CD4-positive, alpha-beta T cell (primary cell): ENCODE results near the gene UBE2I. TPM values are rescaled to one million over a fixed set of nuclear protein-coding genes. Genes with fewer than 3 reads are reported as not detected.

ENCODE experiments used
- ATAC-seq: fragments of 200-7000 bp; cut with Tn5 transposase; one replicate; pipeline ENCODE4 v1.10.0; 2022; ENCODE audit warnings: mild to moderate bottlenecking; ENCODE audit not compliant: poor library complexity
- CTCF ChIA-PET: fragments of 350-600 bp; sonication (Branson Sonifier 250); formaldehyde crosslinking; loops from one replicate; lab custom pipeline; 2021; ENCODE audit warnings: antibody characterized with exemption, inconsistent platforms; lab: Charles Lee
- POLR2A ChIA-PET: fragments of 350-600 bp; sonication (Branson Sonifier 250); formaldehyde crosslinking; loops from one replicate; lab custom pipeline; 2021; ENCODE audit warnings: antibody characterized with exemption, inconsistent platforms; lab: Charles Lee
- DNase-seq, 14 experiments: peaks; one replicate each; pipeline ENCODE4 v3.0.0-alpha.2; 2013 to 2020; ENCODE audit warnings: mixed read lengths in 2 of 14
- H3K27ac ChIP-seq, 2 donors: one replicate each; pipeline versions ENCODE4 v1.5.1 to v1.7.0; 2013; ENCODE audit warnings: low read length in 2 of 2, low read depth in 1 of 2, mild to moderate bottlenecking in 1 of 2
- H3K27me3 ChIP-seq, 2 experiments: 1 replicate in 1 of 2; 2 replicates in 1 of 2; pipeline versions ENCODE4 v1.6.1 to v1.7.0; 2013; ENCODE audit warnings: low read length in 2 of 2, control low read depth in 1 of 2, mild to moderate bottlenecking in 1 of 2, moderate library complexity in 1 of 2; ENCODE audit not compliant: insufficient read depth in 2 of 2, control insufficient read depth in 1 of 2
- H3K36me3 ChIP-seq: one replicate; pipeline ENCODE4 v1.6.1; 2013; ENCODE audit warnings: low read length, control low read depth; ENCODE audit not compliant: insufficient read depth
- H3K4me1 ChIP-seq: one replicate; pipeline ENCODE4 v1.6.1; 2013; ENCODE audit warnings: low read length, control low read depth; ENCODE audit not compliant: insufficient read depth
- H3K4me3 ChIP-seq: one replicate; pipeline ENCODE4 v1.5.1; 2013; ENCODE audit warnings: mild to moderate bottlenecking, low read length, moderate library complexity
- H3K9me3 ChIP-seq, 2 experiments: 1 replicate in 1 of 2; 2 replicates in 1 of 2; pipeline versions ENCODE4 v1.6.1 to v1.7.0; 2013; ENCODE audit warnings: low read length in 2 of 2, mild to moderate bottlenecking in 2 of 2, control low read depth in 1 of 2, moderate library complexity in 1 of 2; ENCODE audit not compliant: control insufficient read depth in 1 of 2, insufficient read depth in 1 of 2
- H3K27ac Mint-ChIP-seq: one replicate; pipeline ENCODE4 v1.8.0; 2020; ENCODE audit warnings: mixed read lengths
- H3K27me3 Mint-ChIP-seq: one replicate; pipeline ENCODE4 v1.8.0; 2021; ENCODE audit warnings: mixed read lengths
- H3K36me3 Mint-ChIP-seq: one replicate; pipeline ENCODE4 v1.8.0; 2021; ENCODE audit warnings: low read depth, mixed read lengths
- H3K4me1 Mint-ChIP-seq: one replicate; pipeline ENCODE4 v1.8.0; 2021; ENCODE audit warnings: low read depth, mixed read lengths
- H3K4me3 Mint-ChIP-seq: one replicate; pipeline ENCODE4 v1.8.0; 2020; ENCODE audit warnings: mild to moderate bottlenecking, mixed read lengths
- H3K9me3 Mint-ChIP-seq: one replicate; pipeline ENCODE4 v1.8.0; 2020; ENCODE audit warnings: mixed read lengths
- CTCF ChIP-seq: fragments of 200-600 bp; IDR thresholded peaks from one replicate; pipeline ENCODE4 v1.8.0; 2022; ENCODE audit warnings: antibody characterized with exemption, mild to moderate bottlenecking
- intact Hi-C, 2 experiments: fragments of 100-400 bp; cut with DNase I in 1 of 2; cut with micrococcal nuclease in 1 of 2; formaldehyde crosslinking; loops; one replicate each; pipeline versions ENCODE4 v1.15.1 to v1.9.0; 2023 to 2025; cut with DNase I, micrococcal nuclease
- total RNA-seq, 174 experiments: library from RNA in 2 of 174; stranded (reverse) in 2 of 174; gene quantifications; one replicate each; pipeline ENCODE4 v1.2.3 and lab custom pipeline; 2021 to 2026

Gene UBE2I
- total RNA-seq, 2 experiments from 2014 or later = 247 to 252 TPM

GRCh38 chr16:1322407-1322806, 13.0 kb downstream of the UBE2I start:
- H3K4me3 Mint-ChIP-seq = no peak overlapping the region
- intact Hi-C loops = no loop called here
- no peaks in the 10 kb centered on the region for H3K27me3 ChIP-seq
- ATAC-seq (no peak), DNase-seq (no peak)
- H3K27ac ChIP-seq = no peak overlapping the region
- H3K27me3 Mint-ChIP-seq = no peaks in the 10 kb centered on the region
- POLR2A ChIA-PET = no interaction called here
- H3K4me1 Mint-ChIP-seq = no peaks in the 10 kb centered on the region
- H3K4me3 ChIP-seq = no peak overlapping the region
- H3K36me3 ChIP-seq = peaks cover 78% of the 10 kb centered on the region
- H3K36me3 Mint-ChIP-seq = peaks cover 55% of the 10 kb centered on the region
- TF ChIP-seq CTCF = no peak
- H3K9me3 ChIP-seq = no peaks in the 10 kb centered on the region
- H3K27ac Mint-ChIP-seq = no peak overlapping the region
- no peaks in the 10 kb centered on the region for H3K9me3 Mint-ChIP-seq
- CTCF ChIA-PET = no interaction called here
- H3K4me1 ChIP-seq = no peaks in the 10 kb centered on the region

GRCh38 chr16:1323296-1324239, 14.1 kb downstream of the UBE2I start:
- H3K27me3 Mint-ChIP-seq = no peaks in the 10 kb centered on the region
- H3K27ac ChIP-seq = no peak overlapping the region
- H3K36me3 Mint-ChIP-seq = peaks cover 43% of the 10 kb centered on the region
- TF ChIP-seq CTCF = no peak
- no peak overlapping the region for H3K27ac Mint-ChIP-seq
- no peak overlapping the region for H3K4me3 ChIP-seq
- H3K9me3 ChIP-seq = no peaks in the 10 kb centered on the region
- H3K27me3 ChIP-seq = no peaks in the 10 kb centered on the region
- DNase-seq (no peak), ATAC-seq (no peak)
- ChIA-PET POLR2A (no interaction called here), CTCF (no interaction called here)
- H3K9me3 Mint-ChIP-seq = no peaks in the 10 kb centered on the region
- no peaks in the 10 kb centered on the region for H3K4me1 ChIP-seq
- peaks cover 66% of the 10 kb centered on the region for H3K36me3 ChIP-seq
- no peak overlapping the region for H3K4me3 Mint-ChIP-seq
- intact Hi-C loops = no loop called here
- H3K4me1 Mint-ChIP-seq = no peaks in the 10 kb centered on the region

GRCh38 chr16:1324286-1324826, 14.9 kb downstream of the UBE2I start:
- no peaks in the 10 kb centered on the region for H3K9me3 ChIP-seq
- Mint-ChIP-seq H3K4me1 (no peaks in the 10 kb centered on the region), H3K27me3 (no peaks in the 10 kb centered on the region), H3K27ac (no peak overlapping the region), H3K4me3 (no peak overlapping the region), H3K9me3 (no peaks in the 10 kb centered on the region), H3K36me3 (peaks cover 35% of the 10 kb centered on the region)
- intact Hi-C loops = no loop called here
- H3K4me3 ChIP-seq = no peak overlapping the region
- DNase-seq (no peak), ATAC-seq (no peak)
- CTCF ChIA-PET = no interaction called here
- no peak overlapping the region for H3K27ac ChIP-seq
- POLR2A ChIA-PET = no interaction called here
- H3K27me3 ChIP-seq = no peaks in the 10 kb centered on the region
- TF ChIP-seq CTCF = no peak
- no peaks in the 10 kb centered on the region for H3K4me1 ChIP-seq
- H3K36me3 ChIP-seq = peaks cover 58% of the 10 kb centered on the region
